H1 (cell line): Measurements from ENCODE around the gene STAT3. TPM values are rescaled to one million over a fixed set of nuclear protein-coding genes. Genes with fewer than 3 reads are reported as not detected.
A peak's percentile ranks its signal among the peaks of the same experiment; 100 is the strongest.

ENCODE experiments used
- CTCF ChIA-PET: fragments of 300-600 bp; sonication (Branson Sonifier 250); formaldehyde crosslinking; loops from one replicate; lab custom pipeline; 2021; ENCODE audit not compliant: partially characterized antibody; lab: Charles Lee
- POLR2A ChIA-PET: fragments of 300-600 bp; sonication (Branson Sonifier 250); formaldehyde crosslinking; loops from one replicate; lab custom pipeline; 2021; ENCODE audit warnings: inconsistent platforms; ENCODE audit not compliant: partially characterized antibody; lab: Charles Lee
- DNase-seq, 2 experiments: peaks; one replicate each; pipeline versions ENCODE4 v3.0.0 to v3.0.0-alpha.2; 2010 to 2022; ENCODE audit warnings: low spot score in 2 of 2, low read depth in 1 of 2, mixed read lengths in 1 of 2
- FAIRE-seq: peaks from 2 replicates; lab custom pipeline; 2011; peaks lifted over from hg19 to GRCh38; lab: Jason Lieb, UNC
- H2AFZ ChIP-seq: 2 replicates; pipeline ENCODE4 v1.8.1; 2012; ENCODE audit warnings: low read length, inconsistent platforms
- H2AK5ac ChIP-seq: 2 replicates; pipeline ENCODE4 v1.6.1; 2013; ENCODE audit warnings: low read depth, low read length
- H2BK120ac ChIP-seq: replicated peaks from 2 replicates; pipeline ENCODE3; 2013; ENCODE audit warnings: low read depth, low read length, inconsistent platforms
- H2BK12ac ChIP-seq: 2 replicates; pipeline ENCODE4 v1.6.1; 2013; ENCODE audit warnings: low read depth, low read length
- H2BK15ac ChIP-seq: 2 replicates; pipeline ENCODE4 v1.6.1; 2013; ENCODE audit warnings: low read length
- H2BK20ac ChIP-seq: 2 replicates; pipeline ENCODE4 v1.6.1; 2013; ENCODE audit warnings: low read length
- H2BK5ac ChIP-seq: 2 replicates; pipeline ENCODE4 v1.6.1; 2013; ENCODE audit warnings: low read depth, low read length
- H3K14ac ChIP-seq: 2 replicates; pipeline ENCODE4 v1.6.1; 2013; ENCODE audit warnings: inconsistent platforms; ENCODE audit not compliant: insufficient read length
- H3K18ac ChIP-seq: 2 replicates; pipeline ENCODE4 v1.6.1; 2013; ENCODE audit warnings: low read length; ENCODE audit errors: extremely low read depth
- H3K23ac ChIP-seq: 2 replicates; pipeline ENCODE4 v1.6.1; 2013; ENCODE audit warnings: inconsistent platforms; ENCODE audit not compliant: insufficient read length
- H3K23me2 ChIP-seq: 2 replicates; pipeline ENCODE4 v1.6.1; 2013; ENCODE audit warnings: low read depth, low read length
- H3K27ac ChIP-seq: 2 replicates; pipeline ENCODE4 v1.6.1; 2011; ENCODE audit warnings: low read depth, low read length, inconsistent platforms
- H3K27me3 ChIP-seq, 4 experiments: replicated peaks in 1 of 4; 1 replicate in 1 of 4; 2 replicates in 3 of 4; pipeline versions ENCODE4 v1.6.1 to v1.8.1; 2011 to 2013; ENCODE audit warnings: low read length in 3 of 4, mild to moderate bottlenecking in 3 of 4, inconsistent platforms in 2 of 4, mixed read lengths in 2 of 4, moderate library complexity in 1 of 4; ENCODE audit not compliant: control insufficient read depth in 3 of 4, insufficient read depth in 3 of 4; ENCODE audit errors: extremely low read depth in 1 of 4
- H3K36me3 ChIP-seq, 4 experiments: 2 replicates each; pipeline versions ENCODE4 v1.6.1 to v1.8.1; 2011 to 2013; ENCODE audit warnings: mild to moderate bottlenecking in 4 of 4, low read length in 3 of 4, moderate library complexity in 2 of 4, control low read depth in 1 of 4, inconsistent platforms in 1 of 4; ENCODE audit not compliant: insufficient read depth in 4 of 4, control insufficient read depth in 2 of 4
- H3K4ac ChIP-seq: replicated peaks from 2 replicates; pipeline ENCODE3; 2013; ENCODE audit warnings: low read length, low read depth, mixed read lengths, inconsistent platforms; ENCODE audit not compliant: insufficient read length
- H3K4me1 ChIP-seq, 4 experiments: replicated peaks in 1 of 4; 1 replicate in 1 of 4; 2 replicates in 3 of 4; pipeline versions ENCODE4 v1.6.1 to v1.8.1; 2011 to 2013; ENCODE audit warnings: low read length in 3 of 4, inconsistent platforms in 2 of 4, mixed read lengths in 1 of 4; ENCODE audit not compliant: insufficient read depth in 4 of 4, control insufficient read depth in 3 of 4
- H3K4me2 ChIP-seq, 2 experiments: 2 replicates each; pipeline versions ENCODE4 v1.6.1 to v1.8.1; 2011 to 2013; ENCODE audit warnings: low read depth in 2 of 2, low read length in 2 of 2, control low read depth in 1 of 2, inconsistent platforms in 1 of 2, mild to moderate bottlenecking in 1 of 2; ENCODE audit not compliant: insufficient read depth in 1 of 2
- H3K4me3 ChIP-seq, 4 experiments: fragments of 200-600, 300-600 bp in 1 of 4; sonication (generic), shearing (Covaris generic), sonication (Bioruptor Twin) in 1 of 4; 2 replicates each; pipeline versions ENCODE4 v1.5.1 to v1.8.1; 2011 to 2016; ENCODE audit warnings: low read length in 4 of 4, low read depth in 3 of 4, control low read depth in 2 of 4, inconsistent platforms in 2 of 4, mild to moderate bottlenecking in 2 of 4, mixed read lengths in 1 of 4, moderate library complexity in 1 of 4; ENCODE audit not compliant: insufficient read depth in 2 of 4; ENCODE audit errors: extremely low read depth in 1 of 4
- H3K56ac ChIP-seq: replicated peaks from 2 replicates; pipeline ENCODE3; 2013; ENCODE audit warnings: low read depth, mild to moderate bottlenecking, mixed read lengths, low read length, inconsistent platforms; ENCODE audit not compliant: insufficient read length
- H3K79me1 ChIP-seq: 2 replicates; pipeline ENCODE4 v1.6.1; 2013; ENCODE audit warnings: low read depth, low read length, control low read depth
- H3K79me2 ChIP-seq, 2 experiments: 2 replicates each; pipeline versions ENCODE4 v1.6.1 to v1.8.1; 2012 to 2013; ENCODE audit warnings: low read length in 2 of 2, mild to moderate bottlenecking in 2 of 2, inconsistent platforms in 1 of 2; ENCODE audit not compliant: insufficient read depth in 2 of 2, control insufficient read depth in 1 of 2
- H3K9ac ChIP-seq, 4 experiments: replicated peaks in 1 of 4; 1 replicate in 1 of 4; 2 replicates in 3 of 4; pipeline versions ENCODE4 v1.6.1 to v1.8.1; 2011 to 2013; ENCODE audit warnings: low read depth in 3 of 4, low read length in 3 of 4, control low read depth in 2 of 4, mild to moderate bottlenecking in 2 of 4, moderate library complexity in 2 of 4, inconsistent platforms in 1 of 4; ENCODE audit errors: extremely low read depth in 1 of 4
- H3K9me3 ChIP-seq, 2 experiments: 2 replicates each; pipeline versions ENCODE4 v1.6.1 to v1.8.1; 2012 to 2013; ENCODE audit warnings: mild to moderate bottlenecking in 2 of 2, moderate library complexity in 2 of 2, control low read depth in 1 of 2, inconsistent platforms in 1 of 2, low read depth in 1 of 2, low read length in 1 of 2, mixed read lengths in 1 of 2; ENCODE audit not compliant: insufficient read depth in 2 of 2
- H4K20me1 ChIP-seq, 2 experiments: replicated peaks in 1 of 2; 2 replicates each; pipeline versions ENCODE3 to v1.8.1; 2011 to 2013; ENCODE audit warnings: inconsistent platforms in 2 of 2, low read length in 2 of 2, mild to moderate bottlenecking in 1 of 2; ENCODE audit not compliant: insufficient read depth in 2 of 2, control insufficient read depth in 1 of 2
- H4K5ac ChIP-seq: 2 replicates; pipeline ENCODE4 v1.6.1; 2013; ENCODE audit warnings: low read length, low read depth, mixed read lengths, inconsistent platforms; ENCODE audit not compliant: insufficient read length
- H4K8ac ChIP-seq: 2 replicates; pipeline ENCODE4 v1.8.0; 2013; ENCODE audit warnings: mild to moderate bottlenecking, moderate library complexity, low read length, inconsistent platforms; ENCODE audit not compliant: insufficient read depth; ENCODE audit errors: extremely low read depth
- H4K91ac ChIP-seq: replicated peaks from 2 replicates; pipeline ENCODE3; 2013; ENCODE audit warnings: low read length, mixed read lengths, inconsistent platforms; ENCODE audit not compliant: insufficient read length
- ASH2L ChIP-seq: fragments of 200-600, 300-600 bp; sonication (generic); IDR thresholded peaks from one replicate; pipeline ENCODE4 v1.7.1; 2017; ENCODE audit warnings: low read length
- ATF3 ChIP-seq: IDR thresholded peaks from 2 replicates; pipeline ENCODE4 v1.6.1; 2011; ENCODE audit warnings: low read depth, mild to moderate bottlenecking, low read length; ENCODE audit not compliant: insufficient read depth
- CHD2 ChIP-seq: IDR thresholded peaks from 2 replicates; pipeline ENCODE4 v1.6.1; 2012; ENCODE audit warnings: low read length, improper control_type of control experiment
- CTBP2 ChIP-seq: IDR thresholded peaks from 2 replicates; pipeline ENCODE4 v1.7.0; 2011; ENCODE audit warnings: borderline replicate concordance, mild to moderate bottlenecking, moderate library complexity, mixed read lengths, low read length; ENCODE audit not compliant: insufficient read depth, insufficient read length
- GTF2F1 ChIP-seq: IDR thresholded peaks from 2 replicates; pipeline ENCODE4 v1.6.1; 2012; ENCODE audit warnings: low read depth, low read length, improper control_type of control experiment, borderline replicate concordance
- NANOG ChIP-seq: IDR thresholded peaks from 2 replicates; pipeline ENCODE4 v1.6.1; 2011; ENCODE audit warnings: low read length, low read depth, mild to moderate bottlenecking, inconsistent platforms; ENCODE audit not compliant: insufficient read depth, poor library complexity, severe bottlenecking
- POLR2A ChIP-seq, 2 experiments: IDR thresholded peaks; 1 replicate in 1 of 2; 2 replicates in 1 of 2; pipeline ENCODE4 v1.6.1; 2011; ENCODE audit warnings: low read depth in 2 of 2, low read length in 2 of 2, mild to moderate bottlenecking in 2 of 2; ENCODE audit errors: control extremely low read depth in 1 of 2
- SP1 ChIP-seq: IDR thresholded peaks from 2 replicates; pipeline ENCODE4 v1.6.1; 2011; ENCODE audit warnings: low read depth, low read length
- TBP ChIP-seq: IDR thresholded peaks from 2 replicates; pipeline ENCODE4 v1.6.1; 2011; ENCODE audit warnings: low read depth, low read length, improper control_type of control experiment
- TEAD4 ChIP-seq: IDR thresholded peaks from 2 replicates; pipeline ENCODE4 v1.6.1; 2012; ENCODE audit warnings: low read depth, low read length, inconsistent platforms, mixed read lengths
- WGBS, 2 experiments: shearing (Covaris generic) in 1 of 2; methylation state at CpG; one replicate each; pipeline versions ENCODE4 v1.1.6 to v1.1.7; 2013 to 2015; ENCODE audit warnings: low lambda C conversion rate in 2 of 2, mixed read lengths in 2 of 2, inconsistent platforms in 1 of 2, low coverage in 1 of 2, missing lambda C conversion rate in 1 of 2; ENCODE audit not compliant: insufficient replicate concordance in 2 of 2, insufficient coverage in 1 of 2, insufficient read length in 1 of 2; ENCODE audit errors: extremely low coverage in 1 of 2, missing lambda C conversion rate in 1 of 2; 5-methylcytosine and 5-hydroxymethylcytosine counted together
- polyA plus RNA-seq, 7 experiments: library from polyadenylated mRNA; depleted of rRNA in 3 of 7; stranded (reverse) in 5 of 7; unstranded in 2 of 7; fragments of >200 nt in 5 of 7; fragments of 200-250 nt in 2 of 7; gene quantifications; 1 replicate in 5 of 7; 2 replicates in 1 of 7; 4 replicates in 1 of 7; pipeline versions ENCODE4 v1.2.1 to v1.2.3, GENCODE V29; 2011 to 2013; ENCODE audit warnings: missing spikeins in 2 of 7, mixed read lengths in 2 of 7
- total RNA-seq: library from RNA; stranded (reverse); fragmentation: NEBNext Ultra II Directional; extraction: Animal tissue kit (Norgen Biotek cat#: 25700); gene quantifications from 2 replicates; pipeline ENCODE4 v1.2.1, GENCODE V29; 2021

Gene STAT3
- total and polyA plus RNA-seq, 2 of the 8 experiments (the other 6 are each of a cell fraction or from before 2014, with no cell fraction given) = 38.4 to 94.1 TPM

DNA sequence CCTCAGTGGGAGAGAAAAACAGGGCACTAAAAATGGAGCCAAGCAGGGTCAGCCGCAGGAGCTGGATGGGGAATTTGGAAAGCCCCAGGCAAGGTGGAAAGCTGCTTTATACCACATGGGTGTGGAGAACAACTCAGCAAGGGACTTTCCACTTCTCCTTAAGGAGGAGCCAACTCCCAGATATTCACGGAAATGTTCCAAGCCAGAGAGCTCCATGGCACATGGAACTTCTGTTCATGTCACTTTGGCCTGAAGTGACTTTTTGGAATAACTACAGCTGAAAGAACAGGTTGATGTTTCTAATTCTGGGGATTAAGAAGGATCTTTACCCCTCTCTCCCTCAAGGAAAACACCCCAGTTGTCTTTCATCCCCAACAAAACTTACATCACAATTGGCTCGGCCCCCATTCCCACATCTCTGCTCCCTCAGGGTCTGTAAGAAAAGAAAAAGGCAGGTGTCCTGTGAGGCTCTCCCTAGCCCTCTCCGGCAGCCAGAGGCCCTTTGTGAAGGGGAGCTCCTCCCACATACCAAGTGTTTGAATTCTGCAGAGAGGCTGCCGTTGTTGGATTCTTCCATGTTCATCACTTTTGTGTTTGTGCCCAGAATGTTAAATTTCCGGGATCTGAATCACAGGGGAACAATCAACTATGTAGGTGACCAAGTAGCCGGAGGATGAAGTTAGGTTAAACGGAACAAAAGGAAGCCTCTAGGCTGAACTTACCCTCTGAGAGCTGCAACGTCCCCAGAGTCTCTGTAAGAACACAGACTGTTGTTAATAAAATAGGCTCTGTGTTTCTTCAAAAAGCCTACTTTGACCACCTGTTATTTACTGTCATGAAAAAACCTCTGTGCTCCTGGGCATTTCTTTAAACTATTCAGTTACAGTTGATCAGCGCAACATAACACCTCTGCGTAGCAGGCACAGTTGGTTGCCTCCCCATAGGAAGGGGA lies 58.9 kb downstream of the STAT3 start:
- H2BK12ac ChIP-seq = peak overlapping the region; percentile 93
- H3K4me3 ChIP-seq = peak overlapping the region in 2 of 4 experiments; percentile 17 to 39; a peak in 4 of 8 replicates
- no peak overlapping the region for H3K23ac ChIP-seq
- FAIRE-seq (peak; percentile 97), DNase-seq (peak; percentile 74 to 89)
- H4K8ac ChIP-seq = no peak overlapping the region
- H2AFZ ChIP-seq = no peak overlapping the region
- H3K27ac ChIP-seq = peak overlapping the region; percentile 86
- no peaks in the 10 kb centered on the region for H3K9me3 ChIP-seq
- no peak overlapping the region for H2BK20ac ChIP-seq
- peak overlapping the region; percentile 67 for H4K91ac ChIP-seq
- H3K4ac ChIP-seq = no peak overlapping the region
- peaks cover 14 to 42% (median 36%) of the 10 kb centered on the region in 4 experiments; a peak in 7 of 8 replicates for H3K36me3 ChIP-seq
- H2BK120ac ChIP-seq = peak overlapping the region; percentile 85
- ChIA-PET POLR2A (interaction anchor here (0.8 to 2.6 kb wide), 25 partner anchors 8 to 640 kb away, joined by 3 to 23 read pairs (median 5); partner anchors contain the start of genes CAVIN1, NAGLU and STAT3), CTCF (interaction anchor here (0.6 to 24.6 kb wide), 9 partner anchors 11 to 455 kb away, joined by 3 to 542 read pairs (median 4); partner anchors contain the start of gene CAVIN1)
- H3K18ac ChIP-seq = peak overlapping the region; percentile 80; the same call in 1 of the 2 replicates
- no peaks in the 10 kb centered on the region for H3K27me3 ChIP-seq
- H3K4me1 ChIP-seq = peaks cover 0 to 20% (median 9%) of the 10 kb centered on the region in 4 experiments; a peak in 5 of 7 replicates
- no peak overlapping the region for H2BK15ac ChIP-seq
- no peaks in the 10 kb centered on the region for H3K79me1 ChIP-seq
- peak overlapping the region; percentile 68; the same call in 1 of the 2 replicates for H2BK5ac ChIP-seq
- H2AK5ac ChIP-seq = no peak overlapping the region
- H3K14ac ChIP-seq = no peak overlapping the region
- H3K79me2 ChIP-seq = no peaks in the 10 kb centered on the region
- no peaks in the 10 kb centered on the region for H4K20me1 ChIP-seq
- peak overlapping the region in 2 of 4 experiments; percentile 54; a peak in 4 of 7 replicates for H3K9ac ChIP-seq
- 5% methylated on average over 11 of the region's 11 CpGs; no CpG with 5 or more reads in 1 of the 2 experiments for WGBS, 2 experiments
- H3K23me2 ChIP-seq = no peaks in the 10 kb centered on the region
- H3K4me2 ChIP-seq = peak overlapping the region; percentile 53 to 57
- peak overlapping the region; percentile 80 for H4K5ac ChIP-seq
- no peak overlapping the region for H3K56ac ChIP-seq
- TF ChIP-seq TEAD4 (peak; percentile 85), CHD2 (no peak), ASH2L (peak; percentile 42), CTBP2 (no peak), ATF3 (no peak), TBP (peak; percentile 28), GTF2F1 (no peak), SP1 (peak; percentile 58), NANOG (peak; percentile 50), POLR2A (IDR thresholded peaks at IDR 0.05; ENCODE audit: control extremely low read depth in 1 of 2, low read depth in 2 of 2, low read length in 2 of 2) (peak in 1 of 2 experiments; percentile 73; a peak in 2 of 3 replicates)
